Measurements from ENCODE around the gene ME3.

The ME3 gene

GRCh38 chr11:86578727-86579405 lies 93.5 kb downstream of the ME3 start:
- H3K4me1 ChIP-seq (ENCODE audit: control insufficient read depth, insufficient read depth, low read length): no peaks in the 10 kb centered on the region
- H3K9me3 ChIP-seq (ENCODE audit: control insufficient read depth, insufficient read depth, low read length): no peaks in the 10 kb centered on the region
- no peaks in the 10 kb centered on the region for H3K27me3 ChIP-seq (ENCODE audit: control insufficient read depth, insufficient read depth, low read length)
- H3K9ac ChIP-seq (ENCODE audit: low read depth, low read length): no peak overlapping the region
- H3K36me3 ChIP-seq (ENCODE audit: control insufficient read depth, insufficient read depth, low read length): no peaks in the 10 kb centered on the region
- no peak overlapping the region for H3K4me3 ChIP-seq (ENCODE audit: low read depth, low read length)

- Histone ChIP-seq H3K36me3 (ENCODE audit: control insufficient read depth, insufficient read depth, low read length) (no peaks in the 10 kb centered on the region), H3K4me1 (ENCODE audit: control insufficient read depth, insufficient read depth, low read length) (no peaks in the 10 kb centered on the region), H3K27me3 (ENCODE audit: control insufficient read depth, insufficient read depth, low read length) (no peaks in the 10 kb centered on the region), H3K9ac (ENCODE audit: low read depth, low read length) (no peak overlapping the region), H3K9me3 (ENCODE audit: control insufficient read depth, insufficient read depth, low read length) (no peaks in the 10 kb centered on the region), H3K4me3 (ENCODE audit: low read depth, low read length) (no peak overlapping the region)
Measured at GRCh38 chr11:86577644-86578636, 94.5 kb downstream of the ME3 start.

GRCh38 chr11:86576946-86577624 lies 95.3 kb downstream of the ME3 start:
- Histone ChIP-seq H3K4me1 (ENCODE audit: control insufficient read depth, insufficient read depth, low read length) (no peaks in the 10 kb centered on the region), H3K9ac (ENCODE audit: low read depth, low read length) (no peak overlapping the region), H3K27me3 (ENCODE audit: control insufficient read depth, insufficient read depth, low read length) (no peaks in the 10 kb centered on the region), H3K9me3 (ENCODE audit: control insufficient read depth, insufficient read depth, low read length) (no peaks in the 10 kb centered on the region), H3K4me3 (ENCODE audit: low read depth, low read length) (no peak overlapping the region), H3K36me3 (ENCODE audit: control insufficient read depth, insufficient read depth, low read length) (no peaks in the 10 kb centered on the region)

- Histone ChIP-seq H3K9me3 (ENCODE audit: control insufficient read depth, insufficient read depth, low read length) (no peaks in the 10 kb centered on the region), H3K36me3 (ENCODE audit: control insufficient read depth, insufficient read depth, low read length) (no peaks in the 10 kb centered on the region), H3K4me1 (ENCODE audit: control insufficient read depth, insufficient read depth, low read length) (peaks cover 4% of the 10 kb centered on the region), H3K4me3 (ENCODE audit: low read depth, low read length) (no peak overlapping the region), H3K9ac (ENCODE audit: low read depth, low read length) (no peak overlapping the region), H3K27me3 (ENCODE audit: control insufficient read depth, insufficient read depth, low read length) (no peaks in the 10 kb centered on the region)
Measured at GRCh38 chr11:86575927-86576326, 96.5 kb downstream of the ME3 start.

- no peak overlapping the region for H3K9ac ChIP-seq (ENCODE audit: low read depth, low read length)
- H3K4me3 ChIP-seq (ENCODE audit: low read depth, low read length): no peak overlapping the region
- H3K4me1 ChIP-seq (ENCODE audit: control insufficient read depth, insufficient read depth, low read length): peaks cover 4% of the 10 kb centered on the region
- no peaks in the 10 kb centered on the region for H3K36me3 ChIP-seq (ENCODE audit: control insufficient read depth, insufficient read depth, low read length)
- H3K9me3 ChIP-seq (ENCODE audit: control insufficient read depth, insufficient read depth, low read length): no peaks in the 10 kb centered on the region
- no peaks in the 10 kb centered on the region for H3K27me3 ChIP-seq (ENCODE audit: control insufficient read depth, insufficient read depth, low read length)
Measured at GRCh38 chr11:86575208-86575855, 97.1 kb downstream of the ME3 start.

GRCh38 chr11:86574493-86575207 lies 97.8 kb downstream of the ME3 start:
- Histone ChIP-seq H3K27me3 (ENCODE audit: control insufficient read depth, insufficient read depth, low read length) (no peaks in the 10 kb centered on the region), H3K9me3 (ENCODE audit: control insufficient read depth, insufficient read depth, low read length) (no peaks in the 10 kb centered on the region), H3K9ac (ENCODE audit: low read depth, low read length) (no peak overlapping the region), H3K4me1 (ENCODE audit: control insufficient read depth, insufficient read depth, low read length) (peaks cover 4% of the 10 kb centered on the region), H3K36me3 (ENCODE audit: control insufficient read depth, insufficient read depth, low read length) (no peaks in the 10 kb centered on the region), H3K4me3 (ENCODE audit: low read depth, low read length) (no peak overlapping the region)

GRCh38 chr11:86571273-86571948 lies 101.0 kb downstream of the ME3 start:
- H3K27me3 ChIP-seq (ENCODE audit: control insufficient read depth, insufficient read depth, low read length): no peaks in the 10 kb centered on the region
- H3K9me3 ChIP-seq (ENCODE audit: control insufficient read depth, insufficient read depth, low read length): no peaks in the 10 kb centered on the region
- H3K9ac ChIP-seq (ENCODE audit: low read depth, low read length): no peak overlapping the region
- H3K4me1 ChIP-seq (ENCODE audit: control insufficient read depth, insufficient read depth, low read length): peaks cover 4% of the 10 kb centered on the region
- no peak overlapping the region for H3K4me3 ChIP-seq (ENCODE audit: low read depth, low read length)
- H3K36me3 ChIP-seq (ENCODE audit: control insufficient read depth, insufficient read depth, low read length): no peaks in the 10 kb centered on the region

- Histone ChIP-seq H3K4me1 (ENCODE audit: control insufficient read depth, insufficient read depth, low read length) (peaks cover 4% of the 10 kb centered on the region), H3K4me3 (ENCODE audit: low read depth, low read length) (no peak overlapping the region), H3K9me3 (ENCODE audit: control insufficient read depth, insufficient read depth, low read length) (no peaks in the 10 kb centered on the region), H3K9ac (ENCODE audit: low read depth, low read length) (no peak overlapping the region), H3K36me3 (ENCODE audit: control insufficient read depth, insufficient read depth, low read length) (no peaks in the 10 kb centered on the region), H3K27me3 (ENCODE audit: control insufficient read depth, insufficient read depth, low read length) (no peaks in the 10 kb centered on the region)
Measured at GRCh38 chr11:86570451-86570850, 102.0 kb downstream of the ME3 start.

GRCh38 chr11:86570020-86570419 lies 102.4 kb downstream of the ME3 start:
- H3K9me3 ChIP-seq (ENCODE audit: control insufficient read depth, insufficient read depth, low read length): no peaks in the 10 kb centered on the region
- no peak overlapping the region for H3K4me3 ChIP-seq (ENCODE audit: low read depth, low read length)
- peaks cover 4% of the 10 kb centered on the region for H3K4me1 ChIP-seq (ENCODE audit: control insufficient read depth, insufficient read depth, low read length)
- H3K27me3 ChIP-seq (ENCODE audit: control insufficient read depth, insufficient read depth, low read length): no peaks in the 10 kb centered on the region
- H3K9ac ChIP-seq (ENCODE audit: low read depth, low read length): no peak overlapping the region
- H3K36me3 ChIP-seq (ENCODE audit: control insufficient read depth, insufficient read depth, low read length): no peaks in the 10 kb centered on the region

GRCh38 chr11:86569109-86569508 lies 103.3 kb downstream of the ME3 start:
- Histone ChIP-seq H3K36me3 (ENCODE audit: control insufficient read depth, insufficient read depth, low read length) (no peaks in the 10 kb centered on the region), H3K9ac (ENCODE audit: low read depth, low read length) (no peak overlapping the region), H3K4me1 (ENCODE audit: control insufficient read depth, insufficient read depth, low read length) (peaks cover 4% of the 10 kb centered on the region)

More at GRCh38 chr11:86569109-86569508, 103.3 kb downstream of the ME3 start:
- H3K4me3 ChIP-seq (ENCODE audit: low read depth, low read length): no peak overlapping the region
- no peaks in the 10 kb centered on the region for H3K27me3 ChIP-seq (ENCODE audit: control insufficient read depth, insufficient read depth, low read length)
- no peaks in the 10 kb centered on the region for H3K9me3 ChIP-seq (ENCODE audit: control insufficient read depth, insufficient read depth, low read length)

Measured in iPS-15b (cell line).